GM18526 (cell line): Measurements from ENCODE around the gene PASD1.

Experiments
- POLR2A ChIP-seq: IDR thresholded peaks from 3 replicates; pipeline ENCODE4 v1.6.1; 2011; ENCODE audit not compliant: insufficient read length; ENCODE audit errors: extremely low read depth

Gene PASD1, protein sequence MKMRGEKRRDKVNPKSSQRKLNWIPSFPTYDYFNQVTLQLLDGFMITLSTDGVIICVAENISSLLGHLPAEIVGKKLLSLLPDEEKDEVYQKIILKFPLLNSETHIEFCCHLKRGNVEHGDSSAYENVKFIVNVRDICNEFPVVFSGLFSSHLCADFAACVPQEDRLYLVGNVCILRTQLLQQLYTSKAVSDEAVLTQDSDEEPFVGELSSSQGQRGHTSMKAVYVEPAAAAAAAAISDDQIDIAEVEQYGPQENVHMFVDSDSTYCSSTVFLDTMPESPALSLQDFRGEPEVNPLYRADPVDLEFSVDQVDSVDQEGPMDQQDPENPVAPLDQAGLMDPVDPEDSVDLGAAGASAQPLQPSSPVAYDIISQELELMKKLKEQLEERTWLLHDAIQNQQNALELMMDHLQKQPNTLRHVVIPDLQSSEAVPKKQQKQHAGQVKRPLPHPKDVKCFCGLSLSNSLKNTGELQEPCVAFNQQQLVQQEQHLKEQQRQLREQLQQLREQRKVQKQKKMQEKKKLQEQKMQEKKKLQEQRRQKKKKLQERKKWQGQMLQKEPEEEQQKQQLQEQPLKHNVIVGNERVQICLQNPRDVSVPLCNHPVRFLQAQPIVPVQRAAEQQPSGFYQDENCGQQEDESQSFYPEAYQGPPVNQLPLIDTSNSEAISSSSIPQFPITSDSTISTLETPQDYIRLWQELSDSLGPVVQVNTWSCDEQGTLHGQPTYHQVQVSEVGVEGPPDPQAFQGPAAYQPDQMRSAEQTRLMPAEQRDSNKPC

DNA sequence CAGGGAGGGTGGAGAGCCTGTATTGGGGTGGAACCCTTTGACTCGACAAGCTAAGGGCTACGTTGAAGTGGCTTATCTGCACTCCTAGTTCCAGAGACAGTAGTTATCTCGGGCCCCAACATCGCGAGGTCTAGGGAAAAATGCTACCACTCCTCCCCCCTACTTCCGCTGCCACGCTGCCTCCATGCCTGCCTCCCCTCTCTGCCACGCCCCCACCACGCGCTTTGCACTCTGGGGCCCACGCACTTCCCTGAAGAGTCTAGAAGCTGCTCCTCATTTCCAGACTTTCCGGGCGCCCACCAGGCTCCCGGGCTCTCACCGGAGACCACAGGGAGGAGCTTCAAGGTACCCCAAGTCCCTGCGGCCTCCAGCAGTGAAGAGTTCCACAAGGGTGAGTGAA is at the start of gene PASD1:
Gene PASD1, plus strand, starts transcription at position 227 of the 400 bp plus-strand sequence. CDS start 37,879 bp downstream, outside the sequence.
- TF ChIP-seq POLR2A: no peak

- no peak for TF ChIP-seq POLR2A
These were observed 48.2 kb upstream of the PASD1 start for GRCh38 chrX:151515237-151515636.

- no peak for TF ChIP-seq POLR2A
These were observed 46.8 kb upstream of the PASD1 start for GRCh38 chrX:151516538-151517187.

GRCh38 chrX:151517421-151517820 is 46.1 kb upstream of the PASD1 start:
- TF ChIP-seq POLR2A: no peak

DNA sequence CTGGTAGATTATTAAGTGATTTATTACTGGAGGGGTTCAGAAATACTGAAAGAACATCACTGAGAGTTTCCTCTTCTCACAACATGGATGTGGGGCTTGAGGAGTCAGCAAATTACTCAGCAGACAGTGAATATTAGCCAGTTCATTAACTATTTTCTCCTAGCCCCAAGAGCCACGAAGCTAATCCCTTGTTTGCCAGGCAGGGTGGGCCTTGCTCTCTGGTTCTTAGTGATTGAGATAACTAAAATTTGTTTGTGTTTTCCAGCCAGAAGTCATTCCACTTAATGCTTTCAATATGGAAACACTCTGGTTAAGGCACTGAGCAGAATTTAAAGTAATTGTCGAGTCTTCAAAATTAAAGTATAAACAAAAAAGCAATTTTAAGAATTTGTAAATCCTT is 40.1 kb upstream of the PASD1 start:
- TF ChIP-seq POLR2A: no peak

GRCh38 chrX:151536571-151536970 is 26.9 kb upstream of the PASD1 start:
- no peak for TF ChIP-seq POLR2A

GRCh38 chrX:151537572-151537971 is 25.9 kb upstream of the PASD1 start:
- TF ChIP-seq POLR2A: no peak

DNA sequence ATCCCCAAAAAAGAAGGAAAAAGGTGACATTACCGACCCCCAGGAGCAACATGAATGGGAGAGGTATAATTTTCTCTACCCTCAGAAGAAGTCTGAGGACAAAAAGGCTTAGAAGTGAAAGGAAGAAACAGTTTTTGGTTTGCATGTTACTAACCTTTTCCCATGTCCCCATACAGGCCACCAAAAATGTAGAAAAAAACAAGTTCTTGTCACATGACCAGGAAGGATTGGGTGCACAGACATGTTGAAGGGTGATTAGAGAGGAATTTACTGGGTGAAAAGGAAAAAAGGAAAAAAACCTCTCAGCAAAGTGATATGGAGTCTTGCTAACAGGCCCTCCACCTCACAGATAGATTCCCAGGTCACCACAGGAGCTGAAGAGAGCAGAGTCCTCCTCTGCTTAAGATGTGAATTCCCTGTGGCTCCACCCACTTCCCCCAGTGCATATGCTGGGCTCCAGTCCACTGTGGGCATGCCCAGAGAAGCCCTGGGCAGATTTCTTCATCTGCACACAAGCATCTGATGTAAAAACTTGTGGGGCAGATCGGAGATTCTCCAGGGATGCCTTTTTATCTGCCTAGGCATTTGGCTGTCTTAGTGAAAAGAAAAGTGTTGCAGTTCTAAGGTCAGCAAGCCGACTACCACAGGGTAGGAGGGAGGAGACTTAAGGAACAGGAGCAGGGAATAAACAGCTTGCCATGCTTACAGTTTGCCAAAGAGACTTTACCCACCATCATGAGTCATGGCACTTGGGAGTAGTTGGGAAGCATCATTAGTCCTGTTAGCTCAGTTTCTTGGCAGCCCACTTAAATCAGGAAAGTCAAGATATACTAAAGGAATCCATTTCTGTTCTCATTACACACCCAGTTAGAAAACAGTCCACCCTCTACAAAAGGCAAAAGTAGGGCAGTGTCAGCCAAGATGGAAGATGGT is 25.0 kb upstream of the PASD1 start:
- no peak for TF ChIP-seq POLR2A

GRCh38 chrX:151543706-151544105 is 19.8 kb upstream of the PASD1 start:
- no peak for TF ChIP-seq POLR2A

- no peak for TF ChIP-seq POLR2A
These were observed 10.7 kb upstream of the PASD1 start for GRCh38 chrX:151552743-151553142.

- no peak for TF ChIP-seq POLR2A
These were observed 560 bp downstream of the PASD1 start for GRCh38 chrX:151564035-151564434.

DNA sequence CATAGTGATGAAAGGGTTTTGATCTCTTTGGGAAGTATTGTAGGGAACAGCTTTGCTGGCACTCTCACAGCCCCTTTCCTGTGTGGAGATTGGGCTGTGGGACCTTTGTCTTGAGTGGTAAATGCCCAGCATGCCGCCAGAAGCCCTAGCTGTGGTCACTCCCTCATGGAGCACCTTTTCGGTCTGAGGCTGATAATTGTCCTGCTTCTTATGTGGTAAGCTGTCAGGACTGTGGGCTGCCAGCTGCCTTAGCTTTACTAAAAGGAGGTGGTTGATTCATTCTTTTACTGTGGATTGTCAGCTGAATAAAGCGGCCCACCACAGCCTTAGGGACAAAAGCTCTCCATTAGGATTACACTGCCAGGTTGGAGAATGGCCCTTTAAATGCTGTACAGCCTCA is 7.1 kb downstream of the PASD1 start:
- TF ChIP-seq POLR2A: no peak

DNA sequence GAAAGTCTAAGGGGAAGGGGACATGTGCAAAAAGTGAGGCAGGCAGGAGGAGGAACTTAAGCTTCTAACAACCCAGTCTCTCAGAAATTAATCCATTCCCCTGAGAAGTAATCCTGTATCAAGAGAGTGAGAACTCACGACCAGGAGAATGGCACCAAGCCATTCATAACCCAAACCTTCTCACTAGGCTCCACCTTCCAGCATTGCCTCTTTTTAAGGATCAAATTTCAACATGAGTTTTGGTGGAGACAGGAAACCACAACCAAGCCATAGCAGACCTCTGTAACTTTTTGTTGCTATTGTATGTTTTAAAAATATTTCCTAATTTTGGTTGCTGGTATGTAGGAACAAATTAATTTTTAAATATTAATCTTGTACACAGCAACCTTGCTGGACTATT is 32.8 kb downstream of the PASD1 start:
- no peak for TF ChIP-seq POLR2A

- no peak for TF ChIP-seq POLR2A
These were observed 41.5 kb downstream of the PASD1 start for GRCh38 chrX:151604931-151605330.

- no peak for TF ChIP-seq POLR2A
These were observed 45.7 kb downstream of the PASD1 start for GRCh38 chrX:151609222-151609621.
